Measurements from ENCODE around the gene COLEC12.

Gene COLEC12

DNA sequence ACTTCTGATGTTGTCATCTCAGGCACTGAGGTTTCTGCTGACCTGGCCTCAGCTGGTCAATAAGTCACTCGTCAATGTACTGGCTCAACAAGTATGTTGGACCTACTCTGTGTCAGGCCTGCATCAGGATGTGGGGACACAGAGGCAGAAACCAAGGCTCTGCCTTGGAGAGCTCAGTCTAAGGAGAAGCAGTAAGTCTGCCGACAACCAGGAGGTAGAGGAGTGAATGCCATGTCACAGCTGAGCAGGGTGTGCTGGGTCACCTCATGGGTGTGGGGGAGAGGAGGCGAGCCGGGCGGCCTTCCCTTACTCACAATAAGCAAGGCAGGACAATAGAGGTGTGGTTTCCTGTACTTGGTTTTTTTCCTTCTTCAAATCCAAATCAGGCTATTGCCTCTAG lies 75.8 kb downstream of the COLEC12 start:
- no peak for TF ChIP-seq ZFP30 (CRISPR knock-in tag; IDR thresholded peaks at IDR 0.05)
- no peak for TF ChIP-seq TOX (CRISPR knock-in tag; IDR thresholded peaks at IDR 0.05; ENCODE audit: borderline replicate concordance)
- TF ChIP-seq ZFP3 (CRISPR knock-in tag; IDR thresholded peaks at IDR 0.05), result no peak
- TF ChIP-seq SNAI2 (CRISPR knock-in tag; IDR thresholded peaks at IDR 0.05), result no peak
- TF ChIP-seq, protein P1, sequence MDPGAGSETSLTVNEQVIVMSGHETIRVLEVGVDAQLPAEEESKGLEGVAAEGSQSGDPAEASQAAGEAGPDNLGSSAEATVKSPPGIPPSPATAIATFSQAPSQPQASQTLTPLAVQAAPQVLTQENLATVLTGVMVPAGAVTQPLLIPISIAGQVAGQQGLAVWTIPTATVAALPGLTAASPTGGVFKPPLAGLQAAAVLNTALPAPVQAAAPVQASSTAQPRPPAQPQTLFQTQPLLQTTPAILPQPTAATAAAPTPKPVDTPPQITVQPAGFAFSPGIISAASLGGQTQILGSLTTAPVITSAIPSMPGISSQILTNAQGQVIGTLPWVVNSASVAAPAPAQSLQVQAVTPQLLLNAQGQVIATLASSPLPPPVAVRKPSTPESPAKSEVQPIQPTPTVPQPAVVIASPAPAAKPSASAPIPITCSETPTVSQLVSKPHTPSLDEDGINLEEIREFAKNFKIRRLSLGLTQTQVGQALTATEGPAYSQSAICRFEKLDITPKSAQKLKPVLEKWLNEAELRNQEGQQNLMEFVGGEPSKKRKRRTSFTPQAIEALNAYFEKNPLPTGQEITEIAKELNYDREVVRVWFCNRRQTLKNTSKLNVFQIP (CRISPR knock-in tag; IDR thresholded peaks at IDR 0.05; ENCODE audit: borderline replicate concordance, low read depth), result no peak
- TF ChIP-seq OSR1 (CRISPR knock-in tag; IDR thresholded peaks at IDR 0.05), result no peak
- TF ChIP-seq, protein P2, sequence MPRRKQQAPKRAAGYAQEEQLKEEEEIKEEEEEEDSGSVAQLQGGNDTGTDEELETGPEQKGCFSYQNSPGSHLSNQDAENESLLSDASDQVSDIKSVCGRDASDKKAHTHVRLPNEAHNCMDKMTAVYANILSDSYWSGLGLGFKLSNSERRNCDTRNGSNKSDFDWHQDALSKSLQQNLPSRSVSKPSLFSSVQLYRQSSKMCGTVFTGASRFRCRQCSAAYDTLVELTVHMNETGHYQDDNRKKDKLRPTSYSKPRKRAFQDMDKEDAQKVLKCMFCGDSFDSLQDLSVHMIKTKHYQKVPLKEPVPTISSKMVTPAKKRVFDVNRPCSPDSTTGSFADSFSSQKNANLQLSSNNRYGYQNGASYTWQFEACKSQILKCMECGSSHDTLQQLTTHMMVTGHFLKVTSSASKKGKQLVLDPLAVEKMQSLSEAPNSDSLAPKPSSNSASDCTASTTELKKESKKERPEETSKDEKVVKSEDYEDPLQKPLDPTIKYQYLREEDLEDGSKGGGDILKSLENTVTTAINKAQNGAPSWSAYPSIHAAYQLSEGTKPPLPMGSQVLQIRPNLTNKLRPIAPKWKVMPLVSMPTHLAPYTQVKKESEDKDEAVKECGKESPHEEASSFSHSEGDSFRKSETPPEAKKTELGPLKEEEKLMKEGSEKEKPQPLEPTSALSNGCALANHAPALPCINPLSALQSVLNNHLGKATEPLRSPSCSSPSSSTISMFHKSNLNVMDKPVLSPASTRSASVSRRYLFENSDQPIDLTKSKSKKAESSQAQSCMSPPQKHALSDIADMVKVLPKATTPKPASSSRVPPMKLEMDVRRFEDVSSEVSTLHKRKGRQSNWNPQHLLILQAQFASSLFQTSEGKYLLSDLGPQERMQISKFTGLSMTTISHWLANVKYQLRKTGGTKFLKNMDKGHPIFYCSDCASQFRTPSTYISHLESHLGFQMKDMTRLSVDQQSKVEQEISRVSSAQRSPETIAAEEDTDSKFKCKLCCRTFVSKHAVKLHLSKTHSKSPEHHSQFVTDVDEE (CRISPR knock-in tag; IDR thresholded peaks at IDR 0.05), result no peak
- TF ChIP-seq, protein P3, sequence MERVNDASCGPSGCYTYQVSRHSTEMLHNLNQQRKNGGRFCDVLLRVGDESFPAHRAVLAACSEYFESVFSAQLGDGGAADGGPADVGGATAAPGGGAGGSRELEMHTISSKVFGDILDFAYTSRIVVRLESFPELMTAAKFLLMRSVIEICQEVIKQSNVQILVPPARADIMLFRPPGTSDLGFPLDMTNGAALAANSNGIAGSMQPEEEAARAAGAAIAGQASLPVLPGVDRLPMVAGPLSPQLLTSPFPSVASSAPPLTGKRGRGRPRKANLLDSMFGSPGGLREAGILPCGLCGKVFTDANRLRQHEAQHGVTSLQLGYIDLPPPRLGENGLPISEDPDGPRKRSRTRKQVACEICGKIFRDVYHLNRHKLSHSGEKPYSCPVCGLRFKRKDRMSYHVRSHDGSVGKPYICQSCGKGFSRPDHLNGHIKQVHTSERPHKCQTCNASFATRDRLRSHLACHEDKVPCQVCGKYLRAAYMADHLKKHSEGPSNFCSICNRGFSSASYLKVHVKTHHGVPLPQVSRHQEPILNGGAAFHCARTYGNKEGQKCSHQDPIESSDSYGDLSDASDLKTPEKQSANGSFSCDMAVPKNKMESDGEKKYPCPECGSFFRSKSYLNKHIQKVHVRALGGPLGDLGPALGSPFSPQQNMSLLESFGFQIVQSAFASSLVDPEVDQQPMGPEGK (CRISPR knock-in tag; IDR thresholded peaks at IDR 0.05; ENCODE audit: borderline replicate concordance), result no peak
- TF ChIP-seq TCF4 (CRISPR knock-in tag; IDR thresholded peaks at IDR 0.05; ENCODE audit: borderline replicate concordance), result no peak
- no peak for TF ChIP-seq PPARA (CRISPR knock-in tag; IDR thresholded peaks at IDR 0.05; ENCODE audit: borderline replicate concordance)
- TF ChIP-seq ESRRG (CRISPR knock-in tag; IDR thresholded peaks at IDR 0.05), result no peak
- ATAC-seq, result no peak

DNA sequence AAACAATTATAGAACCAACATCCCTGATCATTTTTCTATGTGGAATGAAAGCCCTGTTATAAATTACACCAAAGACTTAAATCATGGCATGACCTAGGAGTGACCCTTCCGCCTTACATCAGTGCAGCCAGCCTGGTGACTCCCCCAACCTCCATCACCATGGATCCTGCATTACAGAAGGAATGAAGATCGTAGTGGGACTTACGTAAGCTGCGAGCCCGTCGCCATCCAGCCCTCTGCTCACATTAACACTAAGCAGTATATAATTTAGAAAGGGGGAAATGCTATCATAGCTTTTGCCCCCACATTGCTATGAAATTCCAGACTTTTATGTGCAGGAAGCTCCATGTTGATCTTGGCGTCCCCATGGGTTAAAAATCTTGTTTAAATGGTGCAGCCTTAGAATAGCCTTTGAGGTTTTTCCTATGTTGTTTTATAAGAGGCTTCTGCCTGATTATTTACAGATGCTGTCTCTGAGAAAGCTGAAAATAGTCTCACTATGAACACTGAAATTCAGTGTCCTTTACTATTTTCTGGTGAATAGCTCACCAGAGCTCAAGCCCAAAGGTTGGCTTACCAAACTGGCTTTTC lies 76.3 kb downstream of the COLEC12 start:
- no peak for ATAC-seq
- TF ChIP-seq TOX (CRISPR knock-in tag; IDR thresholded peaks at IDR 0.05; ENCODE audit: borderline replicate concordance) (peak; percentile 34; the same call in 1 of the 2 replicates), SNAI2 (CRISPR knock-in tag; IDR thresholded peaks at IDR 0.05) (no peak)

DNA sequence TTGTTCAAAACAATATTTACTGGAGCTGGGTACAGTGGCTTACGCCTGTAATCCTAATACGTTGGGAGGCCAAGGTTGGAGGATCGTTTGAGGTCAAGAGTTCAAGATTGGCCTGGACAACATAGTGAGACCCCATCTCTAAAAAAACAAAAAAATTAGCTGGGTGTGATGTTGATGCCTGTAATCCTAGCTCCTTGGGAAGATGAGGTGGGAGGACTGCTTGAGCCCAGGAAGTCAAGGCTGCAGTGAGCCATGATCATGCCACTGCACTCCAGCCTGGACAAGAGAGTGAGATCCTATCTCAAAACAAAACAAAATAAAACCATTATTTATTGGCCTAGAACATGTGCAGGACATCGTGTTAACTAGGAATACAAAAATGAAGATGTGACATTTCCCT lies 77.5 kb downstream of the COLEC12 start:
- no peak for ATAC-seq

DNA sequence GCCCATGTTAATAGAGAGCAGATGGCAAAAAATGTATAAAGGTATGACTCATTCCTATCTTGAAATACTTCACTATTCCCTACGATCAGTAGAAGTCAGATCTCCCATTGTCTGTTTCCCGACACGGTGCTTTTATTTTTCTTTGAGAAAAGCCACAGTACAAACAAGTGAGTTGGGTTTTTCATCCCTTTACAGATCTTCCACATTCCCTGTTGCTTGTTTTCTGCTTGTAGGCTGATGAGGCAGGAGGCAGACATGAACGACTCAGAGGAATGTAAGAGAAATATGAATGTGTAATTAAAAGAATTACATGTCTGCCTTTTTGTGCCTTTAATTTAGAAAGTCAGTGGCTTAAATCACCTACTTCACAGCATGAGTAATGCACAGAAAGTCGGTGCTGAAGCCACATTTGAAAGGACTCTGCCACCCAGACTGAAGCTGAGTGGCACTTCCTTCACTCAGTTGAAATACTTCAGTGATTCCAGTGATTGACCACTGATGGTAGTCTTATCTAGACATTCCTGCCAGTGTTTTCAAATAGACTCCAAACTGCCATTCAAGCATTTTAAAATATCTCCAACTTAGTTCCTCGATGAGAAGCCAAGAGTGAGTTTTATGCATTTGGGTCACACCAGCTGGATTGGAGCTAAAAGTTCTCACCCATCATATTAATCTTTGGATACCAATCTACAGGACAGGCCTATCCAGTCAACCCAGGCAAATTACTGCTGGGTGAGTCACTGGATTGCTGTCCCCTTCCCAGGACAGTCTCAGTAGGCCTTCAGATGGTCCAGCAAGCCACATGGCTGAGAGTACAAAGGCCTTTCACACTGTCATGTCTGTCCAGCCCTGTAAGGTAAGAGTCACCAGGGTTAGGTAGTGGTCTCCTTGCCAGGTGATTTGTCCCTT lies 79.0 kb downstream of the COLEC12 start:
- peak; percentile 80 for ATAC-seq
- TF ChIP-seq TOX (CRISPR knock-in tag; IDR thresholded peaks at IDR 0.05; ENCODE audit: borderline replicate concordance) (no peak), ESRRG (CRISPR knock-in tag; IDR thresholded peaks at IDR 0.05) (no peak), ISL1 (CRISPR knock-in tag; IDR thresholded peaks at IDR 0.05) (peak; percentile 75), ZFP30 (CRISPR knock-in tag; IDR thresholded peaks at IDR 0.05) (no peak), SNAI2 (CRISPR knock-in tag; IDR thresholded peaks at IDR 0.05) (no peak), GLIS3 (CRISPR knock-in tag; IDR thresholded peaks at IDR 0.05) (no peak), ZC3H10 (CRISPR knock-in tag; IDR thresholded peaks at IDR 0.05) (peak; percentile 19; the same call in 1 of the 2 replicates), ZNF565 (CRISPR knock-in tag; conservative IDR thresholded peaks at IDR 0.05; ENCODE audit: low read depth) (no peak)
- TF ChIP-seq, protein P2 (CRISPR knock-in tag; IDR thresholded peaks at IDR 0.05), result no peak
- TF ChIP-seq, protein P4, sequence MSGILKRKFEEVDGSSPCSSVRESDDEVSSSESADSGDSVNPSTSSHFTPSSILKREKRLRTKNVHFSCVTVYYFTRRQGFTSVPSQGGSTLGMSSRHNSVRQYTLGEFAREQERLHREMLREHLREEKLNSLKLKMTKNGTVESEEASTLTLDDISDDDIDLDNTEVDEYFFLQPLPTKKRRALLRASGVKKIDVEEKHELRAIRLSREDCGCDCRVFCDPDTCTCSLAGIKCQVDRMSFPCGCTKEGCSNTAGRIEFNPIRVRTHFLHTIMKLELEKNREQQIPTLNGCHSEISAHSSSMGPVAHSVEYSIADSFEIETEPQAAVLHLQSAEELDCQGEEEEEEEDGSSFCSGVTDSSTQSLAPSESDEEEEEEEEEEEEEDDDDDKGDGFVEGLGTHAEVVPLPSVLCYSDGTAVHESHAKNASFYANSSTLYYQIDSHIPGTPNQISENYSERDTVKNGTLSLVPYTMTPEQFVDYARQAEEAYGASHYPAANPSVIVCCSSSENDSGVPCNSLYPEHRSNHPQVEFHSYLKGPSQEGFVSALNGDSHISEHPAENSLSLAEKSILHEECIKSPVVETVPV (CRISPR knock-in tag; IDR thresholded peaks at IDR 0.05), result no peak

More for the DNA sequence above, 77.5 kb downstream of the COLEC12 start:
- TF ChIP-seq TOX (CRISPR knock-in tag; IDR thresholded peaks at IDR 0.05; ENCODE audit: borderline replicate concordance) (no peak), ISL1 (CRISPR knock-in tag; IDR thresholded peaks at IDR 0.05) (no peak)
- TF ChIP-seq, protein P5, sequence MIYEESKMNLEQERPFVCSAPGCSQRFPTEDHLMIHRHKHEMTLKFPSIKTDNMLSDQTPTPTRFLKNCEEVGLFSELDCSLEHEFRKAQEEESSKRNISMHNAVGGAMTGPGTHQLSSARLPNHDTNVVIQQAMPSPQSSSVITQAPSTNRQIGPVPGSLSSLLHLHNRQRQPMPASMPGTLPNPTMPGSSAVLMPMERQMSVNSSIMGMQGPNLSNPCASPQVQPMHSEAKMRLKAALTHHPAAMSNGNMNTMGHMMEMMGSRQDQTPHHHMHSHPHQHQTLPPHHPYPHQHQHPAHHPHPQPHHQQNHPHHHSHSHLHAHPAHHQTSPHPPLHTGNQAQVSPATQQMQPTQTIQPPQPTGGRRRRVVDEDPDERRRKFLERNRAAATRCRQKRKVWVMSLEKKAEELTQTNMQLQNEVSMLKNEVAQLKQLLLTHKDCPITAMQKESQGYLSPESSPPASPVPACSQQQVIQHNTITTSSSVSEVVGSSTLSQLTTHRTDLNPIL (CRISPR knock-in tag; IDR thresholded peaks at IDR 0.05; ENCODE audit: low read depth), result no peak

Measured in SK-N-SH treated with all-trans-retinoic acid at 6 μM for 48 hours (cell line).